Measurements from ENCODE around the gene GNG8. TPM values are rescaled to one million over a fixed set of nuclear protein-coding genes. Genes with fewer than 3 reads are reported as not detected.

The GNG8 gene
- total RNA-seq, 1 experiment from 2014 or later = not detected

- peaks cover 14% of the 10 kb centered on the region for H3K4me1 ChIP-seq
- H3K4me3 ChIP-seq (ENCODE audit: low read depth, low read length) = no peak overlapping the region
- Mint-ChIP-seq H3K27me3 (ENCODE audit: insufficient read depth, unreplicated experiment) (no peaks in the 10 kb centered on the region), H3K36me3 (ENCODE audit: insufficient read depth, unreplicated experiment) (no peaks in the 10 kb centered on the region), H3K27ac (ENCODE audit: unreplicated experiment) (no peak overlapping the region), H3K9me3 (ENCODE audit: unreplicated experiment) (no peaks in the 10 kb centered on the region), H3K4me3 (ENCODE audit: unreplicated experiment) (no peak overlapping the region), H3K4me1 (ENCODE audit: low read depth, unreplicated experiment) (no peaks in the 10 kb centered on the region)
- no peaks in the 10 kb centered on the region for H3K36me3 ChIP-seq (ENCODE audit: control insufficient read depth, insufficient read depth, low read length)
- DNase-seq = no peak
- H3K27me3 ChIP-seq (replicated peaks; ENCODE audit: control insufficient read depth, insufficient read depth, low read length) = no peaks in the 10 kb centered on the region
- TF ChIP-seq, protein P1, sequence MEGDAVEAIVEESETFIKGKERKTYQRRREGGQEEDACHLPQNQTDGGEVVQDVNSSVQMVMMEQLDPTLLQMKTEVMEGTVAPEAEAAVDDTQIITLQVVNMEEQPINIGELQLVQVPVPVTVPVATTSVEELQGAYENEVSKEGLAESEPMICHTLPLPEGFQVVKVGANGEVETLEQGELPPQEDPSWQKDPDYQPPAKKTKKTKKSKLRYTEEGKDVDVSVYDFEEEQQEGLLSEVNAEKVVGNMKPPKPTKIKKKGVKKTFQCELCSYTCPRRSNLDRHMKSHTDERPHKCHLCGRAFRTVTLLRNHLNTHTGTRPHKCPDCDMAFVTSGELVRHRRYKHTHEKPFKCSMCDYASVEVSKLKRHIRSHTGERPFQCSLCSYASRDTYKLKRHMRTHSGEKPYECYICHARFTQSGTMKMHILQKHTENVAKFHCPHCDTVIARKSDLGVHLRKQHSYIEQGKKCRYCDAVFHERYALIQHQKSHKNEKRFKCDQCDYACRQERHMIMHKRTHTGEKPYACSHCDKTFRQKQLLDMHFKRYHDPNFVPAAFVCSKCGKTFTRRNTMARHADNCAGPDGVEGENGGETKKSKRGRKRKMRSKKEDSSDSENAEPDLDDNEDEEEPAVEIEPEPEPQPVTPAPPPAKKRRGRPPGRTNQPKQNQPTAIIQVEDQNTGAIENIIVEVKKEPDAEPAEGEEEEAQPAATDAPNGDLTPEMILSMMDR (IDR thresholded peaks at IDR 0.05; ENCODE audit: insufficient read depth in 1 of 2, low read depth in 1 of 2, low read length in 1 of 2, severe bottlenecking in 1 of 2, unreplicated experiment in 1 of 2) = no peak
- no peaks in the 10 kb centered on the region for H3K9me3 ChIP-seq
- POLR2A ChIA-PET = no interaction called here
- intact Hi-C loops (cut with micrococcal nuclease; ENCODE audit: unreplicated experiment) = no loop called here
- CTCF ChIA-PET = interaction anchor here (0.7 to 1.2 kb wide), 2 partner anchors 8 to 39 kb away, joined by 3 read pairs; partner anchors contain the start of gene DACT3
- no TSS peak for BruUV-seq (replicated peaks)
These were observed 13.9 kb downstream of the GNG8 start for GRCh38 chr19:46622118-46622446.

DNA sequence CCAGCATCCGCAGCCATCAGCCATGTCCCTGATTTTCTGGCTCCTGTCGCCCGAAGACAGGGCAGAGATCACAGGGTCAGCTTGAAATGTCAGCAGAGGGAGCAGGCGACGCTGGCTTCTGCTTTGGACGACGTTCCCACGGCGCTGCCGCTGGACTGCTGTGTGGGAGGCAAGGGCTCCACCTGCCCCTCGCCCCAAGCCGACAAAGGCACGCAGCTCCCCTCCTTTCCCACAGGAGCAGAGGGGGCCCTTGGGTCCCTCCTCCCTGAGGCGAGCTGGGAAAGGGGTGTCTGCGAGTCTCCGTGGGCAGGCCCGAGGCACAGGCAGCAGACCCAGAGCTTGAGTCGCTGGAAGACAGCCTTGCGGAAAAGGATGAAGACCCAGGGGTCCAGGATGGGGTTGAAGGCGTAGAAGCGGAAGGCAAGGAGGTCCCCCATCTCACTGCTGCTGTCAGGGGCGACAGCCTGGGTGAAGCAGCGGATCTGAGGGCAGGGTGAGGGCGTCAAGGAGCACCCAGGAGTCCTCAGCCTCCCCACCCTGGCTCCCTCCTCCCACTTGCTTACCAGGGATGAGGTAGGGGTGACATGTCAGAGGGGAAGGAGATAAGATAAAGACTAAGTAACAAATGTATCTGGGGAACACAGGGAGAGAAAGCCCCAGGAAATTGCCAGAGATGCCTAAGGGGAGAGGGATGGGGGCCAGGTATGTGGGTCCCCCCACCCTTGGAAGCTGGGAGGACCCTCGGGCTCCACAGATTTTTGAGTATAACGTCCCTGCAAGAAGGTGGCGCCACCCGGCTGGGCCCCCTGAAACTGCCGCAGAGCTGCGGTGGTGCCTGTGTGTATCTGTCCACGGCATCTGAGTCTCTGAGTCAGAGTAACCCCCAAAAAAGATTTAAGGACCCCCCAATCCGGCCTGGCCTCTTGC is 14.5 kb downstream of the GNG8 start:
- no peaks in the 10 kb centered on the region for H3K9me3 ChIP-seq
- DNase-seq = no peak
- Mint-ChIP-seq H3K27me3 (ENCODE audit: insufficient read depth, unreplicated experiment) (no peaks in the 10 kb centered on the region), H3K4me1 (ENCODE audit: low read depth, unreplicated experiment) (no peaks in the 10 kb centered on the region), H3K27ac (ENCODE audit: unreplicated experiment) (no peak overlapping the region), H3K4me3 (ENCODE audit: unreplicated experiment) (no peak overlapping the region), H3K9me3 (ENCODE audit: unreplicated experiment) (no peaks in the 10 kb centered on the region), H3K36me3 (ENCODE audit: insufficient read depth, unreplicated experiment) (no peaks in the 10 kb centered on the region)
- H3K36me3 ChIP-seq (ENCODE audit: control insufficient read depth, insufficient read depth, low read length) = no peaks in the 10 kb centered on the region
- ChIA-PET POLR2A (no interaction called here), CTCF (interaction anchor here (1.1 to 1.2 kb wide), 2 partner anchors 40 kb away, joined by 3 to 4 read pairs; partner anchors contain the start of gene DACT3)
- H3K4me1 ChIP-seq = peaks cover 14% of the 10 kb centered on the region
- intact Hi-C loops (cut with micrococcal nuclease; ENCODE audit: unreplicated experiment) = no loop called here
- no peaks in the 10 kb centered on the region for H3K27me3 ChIP-seq (replicated peaks; ENCODE audit: control insufficient read depth, insufficient read depth, low read length)
- no peak overlapping the region for H3K4me3 ChIP-seq (ENCODE audit: low read depth, low read length)
- TF ChIP-seq, protein P1 (IDR thresholded peaks at IDR 0.05; ENCODE audit: insufficient read depth in 1 of 2, low read depth in 1 of 2, low read length in 1 of 2, severe bottlenecking in 1 of 2, unreplicated experiment in 1 of 2) = no peak
- no TSS peak for BruUV-seq (replicated peaks)

GRCh38 chr19:46620716-46621115 is 15.3 kb downstream of the GNG8 start:
- no peaks in the 10 kb centered on the region for H3K27me3 Mint-ChIP-seq (ENCODE audit: insufficient read depth, unreplicated experiment)
- H3K36me3 Mint-ChIP-seq (ENCODE audit: insufficient read depth, unreplicated experiment) = no peaks in the 10 kb centered on the region
- H3K9me3 Mint-ChIP-seq (ENCODE audit: unreplicated experiment) = no peaks in the 10 kb centered on the region
- TF ChIP-seq, protein P1 (IDR thresholded peaks at IDR 0.05; ENCODE audit: insufficient read depth in 1 of 2, low read depth in 1 of 2, low read length in 1 of 2, severe bottlenecking in 1 of 2, unreplicated experiment in 1 of 2) = no peak
- Histone ChIP-seq H3K36me3 (ENCODE audit: control insufficient read depth, insufficient read depth, low read length) (no peaks in the 10 kb centered on the region), H3K4me1 (peaks cover 14% of the 10 kb centered on the region), H3K27me3 (replicated peaks; ENCODE audit: control insufficient read depth, insufficient read depth, low read length) (no peaks in the 10 kb centered on the region), H3K9me3 (no peaks in the 10 kb centered on the region), H3K4me3 (ENCODE audit: low read depth, low read length) (no peak overlapping the region)
- no peaks in the 10 kb centered on the region for H3K4me1 Mint-ChIP-seq (ENCODE audit: low read depth, unreplicated experiment)
- DNase-seq = no peak
- no TSS peak for BruUV-seq (replicated peaks)
- no peak overlapping the region for H3K27ac Mint-ChIP-seq (ENCODE audit: unreplicated experiment)
- ChIA-PET POLR2A (no interaction called here), CTCF (interaction anchor here (1.1 kb wide), 1 partner anchor 41 kb away, joined by 4 read pairs; no protein-coding TSS in a partner anchor)
- intact Hi-C loops (cut with micrococcal nuclease; ENCODE audit: unreplicated experiment) = no loop called here
- no peak overlapping the region for H3K4me3 Mint-ChIP-seq (ENCODE audit: unreplicated experiment)
